Hippocampal formation (tissue), 2 donors: Measurements from ENCODE around the gene PRKCA.
"Not testable (repeated sequence)": the region's sequence is repeated elsewhere in the genome, so short reads cannot be mapped to it uniquely, and the experiment has no call there.

Experiments used
- DNase-seq, 2 donors: peaks; one replicate each; lab custom pipeline; 2025; lab: John Stamatoyannopoulos, UW

The PRKCA gene

DNA sequence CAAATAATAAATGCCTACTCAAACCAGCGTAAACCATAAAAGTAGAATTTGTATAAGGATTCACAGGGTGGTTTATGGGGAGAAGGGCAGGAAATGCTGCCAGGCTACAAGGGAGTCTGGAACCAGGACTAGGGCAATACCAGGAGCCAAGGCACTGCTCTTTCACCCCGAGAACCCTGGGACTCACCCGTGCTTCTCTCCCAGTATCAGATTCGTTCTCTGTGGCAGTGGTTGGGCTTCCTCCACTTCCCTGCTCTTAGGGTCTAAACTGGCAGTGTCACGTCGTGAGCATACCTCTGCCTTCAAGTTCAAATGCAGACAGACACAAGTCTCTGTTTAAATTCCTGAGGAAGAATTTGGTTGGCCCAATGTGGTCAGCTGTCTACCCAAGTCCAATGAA lies 49.3 kb downstream of the PRKCA start:
- no peak for DNase-seq

DNA sequence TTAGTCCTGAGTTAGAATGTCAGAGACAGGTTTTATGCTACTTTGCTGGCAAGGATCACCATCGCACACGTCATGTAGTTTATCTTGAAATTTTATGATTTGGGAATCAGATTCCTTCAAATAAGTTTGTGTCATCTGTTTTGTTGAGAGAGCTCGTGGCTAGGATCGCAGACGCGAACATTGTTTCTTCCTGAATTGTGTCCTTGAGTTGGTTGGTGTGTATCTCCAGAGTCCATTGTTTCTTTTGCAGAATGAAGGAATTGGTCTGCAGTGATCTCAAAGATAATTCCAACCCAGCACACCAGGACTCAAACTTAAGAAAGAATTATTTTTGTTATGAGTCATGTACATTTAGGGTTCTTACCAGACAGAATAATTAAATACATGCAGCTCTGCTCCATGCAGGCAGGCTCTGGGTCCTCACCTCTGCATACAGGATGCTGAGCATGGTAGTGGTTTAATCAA lies 51.6 kb downstream of the PRKCA start:
- no peak for DNase-seq

DNA sequence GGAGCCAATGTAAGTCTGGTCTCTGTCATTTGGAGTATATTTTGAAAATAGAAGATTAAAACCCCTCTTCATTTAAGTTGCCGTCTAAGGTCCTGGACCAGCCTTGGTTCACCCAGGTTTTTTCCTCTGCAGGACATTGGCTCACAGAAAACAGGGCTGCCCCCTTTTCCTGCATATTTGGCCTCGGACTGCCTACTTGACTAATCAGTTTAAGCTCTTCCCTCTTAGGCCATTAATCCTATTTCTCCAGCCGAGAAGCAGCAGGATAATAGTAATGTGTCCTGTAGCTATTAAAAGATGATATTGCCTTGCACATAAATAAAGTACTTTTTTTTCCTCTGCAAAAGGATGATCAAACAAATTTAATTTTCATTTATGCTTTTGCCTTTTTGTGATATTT lies 52.1 kb downstream of the PRKCA start:
- DNase-seq: no peak

DNA sequence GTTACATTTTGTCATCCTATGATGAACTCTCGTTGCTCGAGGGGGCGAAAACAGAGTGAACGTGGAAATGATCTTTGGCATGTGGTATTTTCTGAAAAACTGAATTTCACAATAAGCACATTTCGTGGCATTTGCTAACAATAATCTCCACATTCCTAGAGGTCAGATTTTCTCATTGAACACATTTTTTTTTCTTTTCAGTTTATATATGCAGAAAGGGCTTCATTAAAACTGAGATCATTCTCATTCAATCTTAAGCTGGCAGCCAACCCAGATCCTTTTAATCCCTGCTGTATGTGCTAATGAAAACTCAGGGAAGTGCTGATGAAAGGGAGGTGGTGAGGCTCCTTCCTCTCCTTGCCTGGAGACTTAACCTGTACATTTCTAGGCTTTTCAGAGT lies 52.6 kb downstream of the PRKCA start:
- DNase-seq: no peak

GRCh38 chr17:66355510-66355909 lies 53.1 kb downstream of the PRKCA start:
- DNase-seq: no peak

DNA sequence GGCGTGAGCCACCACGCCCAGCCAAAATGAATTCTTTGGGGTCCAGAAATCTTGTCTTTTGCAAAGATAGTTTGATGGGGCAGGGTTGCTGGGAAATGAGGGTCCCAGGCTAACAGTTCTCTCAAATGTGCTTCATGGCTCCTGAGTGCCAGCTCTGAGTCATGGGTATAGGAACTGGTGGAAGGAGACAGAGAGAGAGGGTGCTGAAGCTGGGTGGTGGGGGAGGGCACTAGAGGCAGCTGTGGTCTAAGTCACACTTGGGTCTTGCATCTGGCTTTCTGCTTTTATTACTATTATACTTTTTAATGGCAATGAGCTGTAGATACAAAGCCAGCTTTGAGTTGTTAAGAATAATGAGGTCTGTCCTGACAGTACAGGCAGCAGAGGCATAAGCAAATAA lies 54.6 kb downstream of the PRKCA start:
- no peak for DNase-seq

- no peak for DNase-seq
Observed at GRCh38 chr17:66359351-66359750, 56.9 kb downstream of the PRKCA start.

GRCh38 chr17:66360961-66361565 lies 58.6 kb downstream of the PRKCA start:
- DNase-seq: not testable (repeated sequence)

DNA sequence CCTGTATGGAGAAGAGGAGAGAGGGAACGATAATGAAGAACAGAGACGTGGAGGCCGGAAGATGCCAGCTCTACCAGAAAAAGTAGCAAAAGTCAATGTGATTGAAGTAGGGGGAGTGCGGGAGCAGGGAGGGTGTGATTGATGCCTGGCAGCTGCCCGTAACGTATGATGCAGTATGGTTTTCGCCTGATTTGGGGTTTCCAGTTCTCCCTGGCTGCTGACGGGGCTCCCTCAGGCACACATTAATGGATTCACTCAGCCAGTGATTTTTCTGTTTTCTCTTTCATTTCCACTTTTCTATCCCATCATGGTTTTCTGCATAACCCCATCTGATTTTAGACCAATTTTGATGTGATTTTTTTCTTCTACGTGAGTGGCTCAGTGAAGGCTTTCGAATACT lies 62.1 kb downstream of the PRKCA start:
- no peak for DNase-seq

GRCh38 chr17:66364990-66365490 lies 62.6 kb downstream of the PRKCA start:
- no peak for DNase-seq

DNA sequence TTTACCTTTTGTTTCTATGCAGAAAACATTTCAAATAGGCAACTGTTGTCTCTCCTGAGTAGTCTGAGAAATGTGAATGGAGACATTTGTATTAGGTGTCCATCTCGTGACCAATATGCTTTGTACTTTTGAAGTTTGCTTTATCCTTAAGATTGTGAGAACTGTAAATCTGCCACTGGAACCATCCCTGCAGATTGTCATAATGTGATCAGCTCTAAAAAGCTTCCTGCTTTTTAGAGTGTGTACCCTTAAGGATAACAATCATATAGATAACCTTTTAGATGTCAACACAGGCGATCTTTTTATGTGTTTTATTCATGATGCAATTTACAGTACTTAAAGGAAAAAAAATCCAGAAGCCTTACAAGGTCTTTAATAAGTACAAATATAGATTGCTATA lies 63.5 kb downstream of the PRKCA start:
- DNase-seq: no peak

GRCh38 chr17:66367107-66367506 lies 64.7 kb downstream of the PRKCA start:
- no peak for DNase-seq

GRCh38 chr17:66369830-66370229 lies 67.4 kb downstream of the PRKCA start:
- no peak for DNase-seq

DNA sequence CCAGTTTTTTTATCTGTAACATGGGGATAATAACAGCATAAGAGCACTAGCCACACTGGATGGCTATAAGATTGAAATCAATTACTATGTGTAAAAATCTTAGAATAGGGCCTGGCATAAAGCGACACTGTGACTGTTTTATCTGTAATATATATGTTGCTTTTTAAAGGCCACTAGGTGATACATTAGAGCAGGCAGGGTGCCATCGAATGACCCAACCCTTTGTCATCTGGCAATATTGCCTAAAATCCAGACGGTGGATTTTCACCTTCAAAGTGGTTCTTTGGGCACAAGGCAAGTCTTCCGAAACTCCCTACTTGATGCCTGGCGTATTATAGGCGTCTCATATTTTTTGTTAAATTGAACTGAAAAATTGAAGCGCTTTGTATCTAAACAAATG lies 69.1 kb downstream of the PRKCA start:
- no peak for DNase-seq

DNA sequence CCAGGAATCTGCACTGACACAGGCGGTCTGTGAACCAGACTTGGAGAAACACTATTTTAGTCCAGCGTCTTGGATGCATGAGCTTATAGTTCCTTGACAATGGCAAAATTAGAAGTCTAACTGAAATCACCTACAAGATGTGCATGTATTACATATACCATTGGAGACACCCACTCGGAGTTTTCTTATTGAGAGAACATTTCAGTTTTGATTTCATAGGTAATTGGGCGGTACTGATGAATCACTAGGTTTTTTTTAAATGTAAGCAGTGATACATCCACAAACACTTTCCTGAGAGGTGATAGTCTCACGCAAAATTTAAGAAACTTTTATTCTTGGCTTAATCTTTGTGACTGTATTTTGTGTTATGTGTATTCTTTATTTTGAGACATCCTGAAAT lies 69.8 kb downstream of the PRKCA start:
- no peak for DNase-seq

DNA sequence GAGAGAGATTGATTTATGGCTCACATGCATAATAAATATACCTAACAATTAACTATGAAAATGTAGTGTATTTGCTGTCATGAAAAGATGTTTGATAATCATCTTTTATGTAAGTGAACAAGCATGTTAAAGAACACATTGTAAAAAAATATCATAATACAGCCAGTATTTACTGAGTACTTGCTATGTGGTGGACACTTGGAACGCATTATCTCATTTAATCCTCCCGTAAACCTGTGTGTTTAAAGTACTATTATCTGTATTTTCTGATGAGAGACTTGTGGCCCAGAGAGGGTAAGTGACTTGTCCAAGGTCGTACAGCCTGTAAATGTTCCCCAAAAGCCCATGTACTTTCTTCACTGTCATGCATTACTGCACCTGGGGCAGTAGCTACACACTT lies 70.7 kb downstream of the PRKCA start:
- no peak for DNase-seq

- DNase-seq: peak in 1 of 2 donors; percentile 36
Observed at GRCh38 chr17:66373944-66374817, 71.8 kb downstream of the PRKCA start.

- no peak for DNase-seq
Observed at GRCh38 chr17:66375121-66375520, 72.7 kb downstream of the PRKCA start.

DNA sequence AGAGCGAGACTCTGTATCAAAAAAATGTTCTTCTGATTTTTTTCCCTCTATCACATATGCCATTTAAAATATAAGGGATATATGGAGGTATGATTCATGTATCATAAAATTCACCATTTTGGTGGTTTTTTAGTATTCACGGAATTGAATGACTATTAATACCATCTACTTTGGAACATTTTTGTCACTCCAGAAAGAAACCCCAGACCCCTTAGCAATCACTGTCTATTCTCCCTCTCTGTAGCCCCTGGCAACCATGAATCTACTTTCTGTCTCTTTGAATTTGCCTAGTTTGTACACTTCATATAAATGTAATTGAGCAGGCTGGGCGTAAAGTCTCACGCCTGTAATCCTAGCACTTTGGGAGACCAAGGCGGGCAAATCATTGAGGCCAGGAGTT lies 75.9 kb downstream of the PRKCA start:
- no peak for DNase-seq

DNA sequence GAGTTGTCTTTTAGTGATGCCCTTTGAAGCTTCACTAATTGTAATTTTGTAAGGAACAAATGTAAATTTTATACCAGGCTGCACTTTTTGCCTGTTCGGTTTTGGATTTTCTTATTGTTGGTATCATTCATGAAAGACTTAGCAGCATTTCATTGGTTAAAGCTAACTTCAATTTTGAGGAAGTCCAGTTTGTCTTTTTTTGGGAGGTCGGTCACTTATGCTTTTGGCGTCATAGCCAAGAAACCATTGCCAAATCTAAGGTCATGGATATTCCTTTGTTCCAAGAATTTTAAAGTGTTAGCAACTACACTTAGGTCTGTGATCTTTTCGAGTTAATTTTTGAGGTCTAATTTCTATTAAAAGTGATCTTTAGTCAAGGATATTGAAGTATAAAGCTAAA lies 77.1 kb downstream of the PRKCA start:
- no peak for DNase-seq

GRCh38 chr17:66379996-66380395 lies 77.6 kb downstream of the PRKCA start:
- no peak for DNase-seq

- DNase-seq: no peak
Observed at GRCh38 chr17:66381701-66382362, 79.4 kb downstream of the PRKCA start.

DNA sequence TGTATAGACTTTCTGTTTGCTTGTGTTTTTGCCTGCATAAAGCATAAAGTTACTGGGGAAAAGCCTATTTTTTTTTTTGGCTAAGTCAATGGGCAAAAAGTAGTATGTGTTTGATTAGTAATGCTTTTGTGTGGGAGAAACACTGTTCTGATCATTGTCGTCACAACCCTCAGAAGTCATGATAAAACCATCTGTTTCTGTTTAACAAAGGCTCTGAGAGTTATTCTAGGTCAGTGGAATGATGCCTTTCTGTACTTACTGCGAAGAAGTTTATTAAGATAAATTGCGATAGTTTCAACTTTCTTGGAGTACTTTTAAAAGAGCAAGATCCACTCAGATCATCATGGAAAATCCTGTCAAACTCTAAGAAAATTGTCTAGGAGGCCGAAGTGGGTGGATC lies 80.9 kb downstream of the PRKCA start:
- DNase-seq: no peak
